OCI-LY1 (cell line): ENCODE results near the gene PTPRM.

ENCODE experiments used
- CTCF ChIP-seq: fragments of 200-600 bp; sonication (generic), shearing (Covaris generic); IDR thresholded peaks from 2 replicates; pipeline ENCODE4 v1.5.1; 2017; ENCODE audit warnings: mild to moderate bottlenecking, antibody characterized with exemption, low read length, moderate library complexity, mixed read lengths
- EZH2 ChIP-seq: fragments of 200-600 bp; sonication (generic), shearing (Covaris generic); IDR thresholded peaks from 2 replicates; pipeline ENCODE4 v1.8.0; 2017; ENCODE audit warnings: borderline replicate concordance, mixed run types, mild to moderate bottlenecking, antibody characterized with exemption, low read length, moderate library complexity, mixed read lengths

- TF ChIP-seq EZH2, result no peak
- no peak for TF ChIP-seq CTCF
These were observed 303.1 kb downstream of the PTPRM start for GRCh38 chr18:7870266-7870665.
